Measurements from ENCODE around the gene CENPH. TPM values are rescaled to one million over a fixed set of nuclear protein-coding genes. Genes with fewer than 3 reads are reported as not detected.
"Not testable (repeated sequence)": the region's sequence is repeated elsewhere in the genome, so short reads cannot be mapped to it uniquely, and the experiment has no call there.

CENPH gene
- total RNA-seq, result 32.3 and 35.5 TPM in 2 replicates

GRCh38 chr5:69189162-69190086 is at the start of gene CENPH:
CENPH (plus strand) TSS chr5:69189583; CDS start chr5:69189635, 52 bp downstream.
- H3K4me1 Mint-ChIP-seq (ENCODE audit: low read depth), result peaks cover 16% of the 10 kb centered on the region
- peak within 1 kb of the TSS; percentile 94 for H3K4me3 Mint-ChIP-seq
- peak; percentile 92 for DNase-seq (ENCODE audit: low spot score)
- no peaks in the 10 kb centered on the region for H3K9me3 Mint-ChIP-seq
- peak within 1 kb of the TSS; percentile 98 for H3K27ac Mint-ChIP-seq
- intact Hi-C loops (cut with micrococcal nuclease), result loop anchor here (1.0 kb wide), 6 partner anchors 22 to 180 kb away; partner anchors contain the start of genes AK6, CCDC125, CCNB1 and CDK7
- no peaks in the 10 kb centered on the region for H3K27me3 Mint-ChIP-seq (ENCODE audit: insufficient read depth)
- peaks cover 2% of the 10 kb centered on the region for H3K36me3 Mint-ChIP-seq (ENCODE audit: low read depth)

- not testable (repeated sequence) for H3K4me1 Mint-ChIP-seq (ENCODE audit: low read depth); H3K4me3 Mint-ChIP-seq
Observed at GRCh38 chr5:69140239-69140638, 49.1 kb upstream of the CENPH start.

GRCh38 chr5:69140827-69141226 is 48.6 kb upstream of the CENPH start:
- Mint-ChIP-seq H3K4me1 (ENCODE audit: low read depth) (no peaks in the 10 kb centered on the region), H3K27me3 (ENCODE audit: insufficient read depth) (no peaks in the 10 kb centered on the region), H3K36me3 (ENCODE audit: low read depth) (peaks cover 2% of the 10 kb centered on the region), H3K4me3 (no peak overlapping the region), H3K27ac (no peak overlapping the region), H3K9me3 (peaks cover 14% of the 10 kb centered on the region)
- DNase-seq (ENCODE audit: low spot score), result no peak
- intact Hi-C loops (cut with micrococcal nuclease), result no loop called here

More at GRCh38 chr5:69140239-69140638, 49.1 kb upstream of the CENPH start:
- H3K27me3 Mint-ChIP-seq (ENCODE audit: insufficient read depth); DNase-seq (ENCODE audit: low spot score); intact Hi-C loops (cut with micrococcal nuclease); H3K27ac Mint-ChIP-seq; H3K36me3 Mint-ChIP-seq (ENCODE audit: low read depth): not testable (repeated sequence)
- H3K9me3 Mint-ChIP-seq, result peaks cover 14% of the 10 kb centered on the region

- H3K27ac Mint-ChIP-seq; H3K36me3 Mint-ChIP-seq (ENCODE audit: low read depth); H3K4me3 Mint-ChIP-seq; DNase-seq (ENCODE audit: low spot score); H3K27me3 Mint-ChIP-seq (ENCODE audit: insufficient read depth); intact Hi-C loops (cut with micrococcal nuclease); H3K4me1 Mint-ChIP-seq (ENCODE audit: low read depth); H3K9me3 Mint-ChIP-seq: not testable (repeated sequence)
Observed at GRCh38 chr5:69148576-69148975, 40.8 kb upstream of the CENPH start.

GRCh38 chr5:69148981-69149675 is 40.3 kb upstream of the CENPH start:
- intact Hi-C loops (cut with micrococcal nuclease), result no loop called here
- Mint-ChIP-seq H3K36me3 (ENCODE audit: low read depth) (no peaks in the 10 kb centered on the region), H3K27me3 (ENCODE audit: insufficient read depth) (peaks cover 2% of the 10 kb centered on the region), H3K9me3 (no peaks in the 10 kb centered on the region), H3K4me1 (ENCODE audit: low read depth) (no peaks in the 10 kb centered on the region), H3K27ac (no peak overlapping the region), H3K4me3 (no peak overlapping the region)
- DNase-seq (ENCODE audit: low spot score), result no peak

GRCh38 chr5:69149676-69150010 is 39.7 kb upstream of the CENPH start:
- intact Hi-C loops (cut with micrococcal nuclease), result no loop called here
- no peak for DNase-seq (ENCODE audit: low spot score)
- Mint-ChIP-seq H3K4me3 (no peak overlapping the region), H3K9me3 (no peaks in the 10 kb centered on the region), H3K36me3 (ENCODE audit: low read depth) (no peaks in the 10 kb centered on the region), H3K27ac (no peak overlapping the region), H3K4me1 (ENCODE audit: low read depth) (no peaks in the 10 kb centered on the region), H3K27me3 (ENCODE audit: insufficient read depth) (peaks cover 2% of the 10 kb centered on the region)

- Mint-ChIP-seq H3K36me3 (ENCODE audit: low read depth) (no peaks in the 10 kb centered on the region), H3K9me3 (no peaks in the 10 kb centered on the region), H3K27me3 (ENCODE audit: insufficient read depth) (peaks cover 2% of the 10 kb centered on the region), H3K4me3 (no peak overlapping the region), H3K4me1 (ENCODE audit: low read depth) (no peaks in the 10 kb centered on the region), H3K27ac (no peak overlapping the region)
- intact Hi-C loops (cut with micrococcal nuclease), result no loop called here
- DNase-seq (ENCODE audit: low spot score), result no peak
Observed at GRCh38 chr5:69152731-69153130, 36.7 kb upstream of the CENPH start.

GRCh38 chr5:69156456-69156855 is 32.9 kb upstream of the CENPH start:
- Mint-ChIP-seq H3K4me1 (ENCODE audit: low read depth) (no peaks in the 10 kb centered on the region), H3K4me3 (no peak overlapping the region), H3K9me3 (no peaks in the 10 kb centered on the region), H3K27ac (no peak overlapping the region), H3K36me3 (ENCODE audit: low read depth) (no peaks in the 10 kb centered on the region), H3K27me3 (ENCODE audit: insufficient read depth) (peaks cover 2% of the 10 kb centered on the region)
- intact Hi-C loops (cut with micrococcal nuclease), result no loop called here
- no peak for DNase-seq (ENCODE audit: low spot score)

- H3K27me3 Mint-ChIP-seq (ENCODE audit: insufficient read depth), result peaks cover 2% of the 10 kb centered on the region
- no peak overlapping the region for H3K4me3 Mint-ChIP-seq
- no peaks in the 10 kb centered on the region for H3K36me3 Mint-ChIP-seq (ENCODE audit: low read depth)
- no peaks in the 10 kb centered on the region for H3K9me3 Mint-ChIP-seq
- H3K4me1 Mint-ChIP-seq (ENCODE audit: low read depth), result no peaks in the 10 kb centered on the region
- DNase-seq (ENCODE audit: low spot score), result no peak
- intact Hi-C loops (cut with micrococcal nuclease), result no loop called here
- no peak overlapping the region for H3K27ac Mint-ChIP-seq
Observed at GRCh38 chr5:69158039-69158438, 31.3 kb upstream of the CENPH start.

GRCh38 chr5:69160651-69161050 is 28.7 kb upstream of the CENPH start:
- no peaks in the 10 kb centered on the region for H3K27me3 Mint-ChIP-seq (ENCODE audit: insufficient read depth)

GRCh38 chr5:69166686-69167492 is 22.5 kb upstream of the CENPH start, which contains the start of gene CCNB1:
CCNB1 (plus strand) TSS chr5:69167150; CDS start chr5:69167263, 113 bp downstream.
- intact Hi-C loops (cut with micrococcal nuclease), result loop anchor here (1.0 kb wide), 8 partner anchors 8 to 202 kb away; partner anchors contain the start of genes AK6, CCDC125, CDK7 and CENPH
- no peaks in the 10 kb centered on the region for H3K9me3 Mint-ChIP-seq
- H3K36me3 Mint-ChIP-seq (ENCODE audit: low read depth), result peaks cover 29% of the 10 kb centered on the region
- peaks cover 45% of the 10 kb centered on the region for H3K4me1 Mint-ChIP-seq (ENCODE audit: low read depth)
- peak within 1 kb of the TSS; percentile 83 for H3K27ac Mint-ChIP-seq
- no peaks in the 10 kb centered on the region for H3K27me3 Mint-ChIP-seq (ENCODE audit: insufficient read depth)
- H3K4me3 Mint-ChIP-seq, result peak within 1 kb of the TSS; percentile 90
- DNase-seq (ENCODE audit: low spot score), result peak; percentile 99

More at GRCh38 chr5:69160651-69161050, 28.7 kb upstream of the CENPH start:
- Mint-ChIP-seq H3K4me1 (ENCODE audit: low read depth) (no peaks in the 10 kb centered on the region), H3K27ac (no peak overlapping the region), H3K9me3 (no peaks in the 10 kb centered on the region), H3K36me3 (ENCODE audit: low read depth) (no peaks in the 10 kb centered on the region), H3K4me3 (no peak overlapping the region)
- intact Hi-C loops (cut with micrococcal nuclease), result no loop called here
- no peak for DNase-seq (ENCODE audit: low spot score)

GRCh38 chr5:69167493-69167855 is 21.9 kb upstream of the CENPH start:
- Mint-ChIP-seq H3K4me3 (peak overlapping the region; percentile 90), H3K36me3 (ENCODE audit: low read depth) (peaks cover 31% of the 10 kb centered on the region), H3K27ac (peak overlapping the region; percentile 83), H3K4me1 (ENCODE audit: low read depth) (peaks cover 45% of the 10 kb centered on the region), H3K27me3 (ENCODE audit: insufficient read depth) (no peaks in the 10 kb centered on the region), H3K9me3 (no peaks in the 10 kb centered on the region)
- no peak for DNase-seq (ENCODE audit: low spot score)
- intact Hi-C loops (cut with micrococcal nuclease), result loop anchor here (1.0 kb wide), 7 partner anchors 8 to 202 kb away; partner anchors contain the start of genes AK6, CDK7, CENPH and RAD17
